ENCODE data around the gene EPB41L4B.
"Not testable (repeated sequence)": the region's sequence is repeated elsewhere in the genome, so short reads cannot be mapped to it uniquely, and the experiment has no call there.

Gene EPB41L4B

DNA sequence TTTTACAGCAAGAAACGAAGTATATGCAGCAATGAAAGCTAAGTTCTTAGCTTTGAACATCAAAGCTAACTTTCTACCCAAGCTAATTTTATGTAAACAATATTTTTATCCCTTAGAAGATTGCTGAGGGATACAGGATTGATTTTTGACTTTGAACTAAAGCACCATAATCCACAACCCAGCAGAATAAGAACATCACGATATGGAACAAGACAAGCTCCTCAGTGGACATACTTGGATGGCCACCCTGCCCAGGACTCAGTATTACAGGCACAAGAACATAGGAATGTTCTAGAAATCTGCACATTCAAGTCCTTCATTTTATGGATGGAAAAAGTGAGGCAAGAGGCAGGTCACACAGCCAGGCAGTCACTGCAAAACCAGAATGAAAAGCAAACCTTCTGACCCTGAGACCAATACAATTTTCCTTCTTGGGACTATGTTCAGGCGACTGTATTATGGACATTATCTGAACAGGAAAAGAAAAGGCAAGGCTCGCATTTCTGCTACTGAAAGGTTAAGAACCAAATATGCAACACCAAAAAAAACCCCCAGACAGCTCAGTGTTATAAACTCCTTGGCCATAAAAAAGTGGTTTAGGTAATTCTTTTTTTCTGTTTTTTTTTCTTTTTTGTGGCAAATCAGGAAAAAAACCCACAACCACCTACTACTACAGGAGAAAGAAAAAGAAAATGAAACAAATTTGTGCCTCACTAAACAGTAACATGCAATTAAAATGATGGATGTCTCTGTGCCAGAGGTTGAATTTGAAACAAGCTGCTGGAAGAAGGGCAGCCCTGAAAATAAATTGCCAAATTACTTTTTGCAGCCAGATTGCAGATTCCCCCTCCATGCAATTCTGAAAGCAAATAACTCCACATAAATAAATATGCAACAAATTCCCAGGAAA is 25.4 kb downstream of the EPB41L4B start:
- no peak for DNase-seq

DNA sequence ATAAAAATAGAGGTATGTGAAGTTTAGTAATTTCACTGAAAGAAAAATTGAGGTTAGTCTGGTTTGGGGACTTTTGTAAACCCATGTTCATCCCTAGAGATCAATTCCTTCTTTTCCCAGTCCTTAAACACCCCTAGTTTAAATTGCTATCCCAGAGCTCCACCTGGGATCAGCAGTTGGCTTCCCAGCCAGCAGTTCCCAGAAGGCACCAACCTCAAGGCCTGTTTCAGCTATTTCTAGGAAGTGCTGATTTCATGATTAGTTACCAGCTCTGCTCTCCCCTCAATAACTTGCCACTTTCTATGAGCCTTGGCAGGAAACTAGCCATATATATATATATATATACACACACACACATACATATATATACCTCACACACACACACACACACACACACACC is 30.5 kb downstream of the EPB41L4B start:
- no peak for DNase-seq

DNA sequence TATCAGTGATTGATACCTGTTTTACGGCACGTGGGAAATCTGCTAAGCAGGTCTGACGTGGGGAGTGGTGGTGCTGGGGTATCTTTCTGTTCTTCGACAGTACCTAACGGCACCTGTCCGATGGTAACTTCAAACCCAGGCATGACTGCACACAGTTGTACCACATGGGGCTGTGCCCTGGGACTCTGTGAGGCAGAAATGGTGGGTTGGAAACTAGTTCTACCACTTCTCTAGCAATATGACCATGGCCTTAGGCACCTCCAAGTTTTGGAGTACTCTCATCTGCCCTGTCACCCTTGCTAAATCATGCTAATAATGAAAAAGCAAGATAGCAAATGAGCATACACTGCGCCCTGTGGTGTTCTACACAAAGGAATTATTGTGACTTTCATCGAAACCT is 30.9 kb downstream of the EPB41L4B start:
- no peak for DNase-seq

DNA sequence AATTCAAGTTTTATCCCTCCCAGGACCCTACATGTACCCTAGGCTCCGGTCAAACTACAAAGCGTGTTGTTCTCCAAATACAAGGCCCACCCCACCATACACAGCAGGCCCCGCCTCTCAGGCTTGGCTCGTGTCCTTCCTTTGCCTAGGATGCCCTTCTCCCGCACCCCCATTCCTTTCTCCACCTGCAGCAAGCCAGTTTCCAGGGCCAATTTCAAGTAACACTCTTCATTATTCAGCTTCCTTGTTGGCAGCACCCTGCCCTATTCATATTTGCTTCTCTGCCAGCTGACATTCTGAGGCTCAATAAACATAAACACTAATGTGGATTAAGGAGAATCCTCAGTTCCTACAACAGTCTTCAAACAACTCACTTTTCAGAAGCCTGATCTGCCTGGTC is 31.7 kb downstream of the EPB41L4B start:
- DNase-seq: no peak

DNA sequence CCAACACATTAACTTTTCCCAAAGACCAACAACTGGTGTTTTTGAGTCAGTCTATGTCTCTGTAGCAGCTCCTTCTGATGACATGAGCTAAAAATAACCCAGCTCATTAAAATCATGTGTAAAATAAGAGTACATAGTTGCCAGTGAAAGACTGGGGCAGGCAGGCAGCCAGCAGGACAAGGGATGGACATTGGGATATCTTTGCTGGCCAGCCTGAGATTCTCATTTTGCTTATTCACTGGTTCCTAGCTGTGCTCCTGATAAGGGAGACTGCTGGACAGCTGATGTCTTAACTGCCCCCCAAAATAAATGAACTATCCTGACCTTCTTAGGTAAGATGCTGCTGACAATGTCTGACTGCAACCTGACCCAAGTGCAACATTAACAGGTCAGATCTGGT is 33.9 kb downstream of the EPB41L4B start:
- no peak for DNase-seq

DNA sequence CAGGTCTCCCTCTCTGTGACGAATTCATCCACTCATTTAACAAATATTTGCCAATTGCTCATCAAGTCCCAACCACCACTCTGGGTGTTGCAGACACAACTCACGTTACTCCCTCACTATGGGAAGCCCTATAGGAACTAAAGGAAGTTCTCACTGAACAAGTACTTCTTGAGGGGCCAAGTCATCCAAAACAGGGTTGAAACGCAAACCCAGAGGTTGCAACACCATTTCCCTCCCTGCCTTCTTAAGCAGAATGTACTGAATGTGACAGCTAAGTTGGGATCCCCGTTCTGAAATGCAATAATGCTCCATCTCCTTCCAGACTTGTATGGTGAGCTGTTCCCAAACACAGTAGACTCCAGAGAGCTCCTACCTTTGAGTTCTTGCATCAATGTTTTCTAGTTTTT is 34.3 kb downstream of the EPB41L4B start:
- DNase-seq: no peak

DNA sequence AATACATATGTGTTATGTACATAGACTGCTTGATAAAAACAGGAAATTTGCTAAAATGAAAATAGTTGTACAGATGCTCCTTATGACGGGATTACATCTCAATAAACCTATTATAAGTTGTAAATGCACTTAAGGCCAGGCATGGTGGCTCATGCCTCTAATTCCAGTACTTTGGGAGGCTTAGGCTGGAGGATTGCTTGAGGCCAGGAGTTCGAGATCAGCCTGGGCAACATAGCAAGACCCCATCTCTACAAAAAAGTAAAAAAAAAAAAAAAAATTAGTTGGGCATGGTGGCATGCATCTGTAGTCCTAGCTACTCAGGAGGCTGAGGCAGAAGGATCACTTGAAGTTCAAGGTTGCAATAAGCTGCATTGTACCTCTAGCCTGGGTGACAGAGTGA is 37.2 kb downstream of the EPB41L4B start:
- DNase-seq: not testable (repeated sequence)

DNA sequence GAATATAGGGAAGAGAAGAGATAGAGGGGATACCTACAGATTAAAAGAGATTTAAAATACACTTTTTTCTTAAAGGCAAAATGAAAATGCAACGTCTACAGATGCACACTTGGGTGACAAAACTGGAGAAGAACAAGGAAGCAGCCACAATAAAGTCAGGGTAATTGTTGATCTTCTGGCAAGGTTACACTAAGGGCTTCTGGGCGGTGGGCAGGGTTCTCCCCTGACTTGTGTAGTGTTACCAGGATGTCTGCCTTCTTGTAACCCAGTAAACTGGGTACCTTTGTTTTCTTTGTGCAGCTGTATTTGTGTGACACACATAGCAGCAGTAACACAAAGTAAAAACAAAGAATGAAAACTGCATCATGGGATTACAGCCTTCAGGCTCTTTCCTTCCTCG is 37.8 kb downstream of the EPB41L4B start:
- DNase-seq: no peak

DNA sequence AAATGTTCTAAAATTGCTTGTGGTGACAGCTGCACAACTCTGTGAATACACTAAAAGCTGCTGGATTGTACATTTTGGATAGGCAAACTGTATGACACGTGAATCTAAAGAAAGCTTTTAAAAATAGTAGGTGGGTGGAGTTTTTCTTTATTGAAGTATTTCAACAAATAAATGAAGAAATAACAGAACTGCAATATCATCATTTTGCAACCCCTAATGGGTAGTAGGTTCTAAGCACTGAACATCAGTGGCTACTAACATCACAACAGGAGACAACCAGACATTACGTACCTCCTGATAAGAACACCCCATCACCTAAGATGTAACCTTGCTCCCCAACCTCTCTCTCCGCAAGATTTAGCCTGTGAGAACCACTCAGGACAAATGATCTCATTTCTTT is 38.6 kb downstream of the EPB41L4B start:
- DNase-seq: no peak

DNA sequence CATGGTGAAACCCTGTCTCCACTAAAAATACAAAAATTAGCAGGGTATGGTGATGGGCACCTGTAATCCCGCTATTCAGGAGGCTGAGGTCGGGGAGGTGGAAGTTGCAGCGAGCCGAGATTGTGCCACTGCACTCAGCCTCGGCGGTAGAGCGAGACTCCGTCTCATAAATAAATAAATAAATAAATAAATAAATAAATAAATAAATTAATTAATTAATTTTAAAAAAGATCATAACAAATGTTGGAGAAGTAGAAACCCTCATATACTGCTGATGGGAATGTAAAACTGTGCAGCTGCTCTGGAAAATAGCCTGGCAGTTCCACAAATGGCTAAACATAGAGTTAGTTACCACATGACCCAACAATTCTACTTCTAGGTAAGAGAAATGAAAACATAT is 39.3 kb downstream of the EPB41L4B start:
- DNase-seq: no peak

DNA sequence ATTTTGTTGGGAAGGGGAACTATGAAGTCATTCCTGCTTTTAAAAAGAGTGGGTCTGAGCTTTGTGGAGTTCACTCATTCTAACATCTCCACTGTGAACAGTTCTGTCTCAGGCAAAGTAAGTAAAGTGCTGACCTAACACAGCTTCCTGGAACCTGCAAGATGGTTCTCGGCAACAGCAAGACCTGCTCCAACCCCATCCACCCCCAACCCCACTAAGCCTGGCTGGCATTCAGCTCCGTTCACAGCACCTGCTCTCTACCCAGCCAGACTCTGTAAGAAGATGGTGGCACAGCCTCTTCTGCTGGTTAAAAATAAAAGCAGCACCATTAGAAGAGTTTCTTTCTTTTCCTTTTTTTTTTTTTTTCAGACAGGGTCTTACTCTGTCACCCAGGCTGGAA is 42.0 kb downstream of the EPB41L4B start:
- DNase-seq: no peak

DNA sequence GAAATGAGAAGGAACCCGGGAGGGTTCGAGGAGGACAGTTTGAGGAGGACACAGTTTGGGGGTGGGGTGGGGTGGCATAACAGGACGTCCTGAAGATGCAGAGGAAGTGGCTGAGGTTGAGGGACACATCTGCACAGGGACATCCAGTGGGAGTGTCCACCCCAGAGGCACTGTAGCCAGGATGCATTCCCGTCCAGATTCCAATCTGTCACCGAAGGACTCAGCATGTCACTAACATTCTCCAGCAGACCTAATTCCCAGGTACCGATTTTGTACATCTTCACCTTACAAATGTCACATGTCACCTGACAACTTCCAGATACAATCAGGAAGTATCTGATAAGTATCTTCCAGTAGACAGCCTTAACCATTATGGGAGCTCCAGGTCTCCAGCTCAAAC is 42.6 kb downstream of the EPB41L4B start:
- DNase-seq: no peak

DNA sequence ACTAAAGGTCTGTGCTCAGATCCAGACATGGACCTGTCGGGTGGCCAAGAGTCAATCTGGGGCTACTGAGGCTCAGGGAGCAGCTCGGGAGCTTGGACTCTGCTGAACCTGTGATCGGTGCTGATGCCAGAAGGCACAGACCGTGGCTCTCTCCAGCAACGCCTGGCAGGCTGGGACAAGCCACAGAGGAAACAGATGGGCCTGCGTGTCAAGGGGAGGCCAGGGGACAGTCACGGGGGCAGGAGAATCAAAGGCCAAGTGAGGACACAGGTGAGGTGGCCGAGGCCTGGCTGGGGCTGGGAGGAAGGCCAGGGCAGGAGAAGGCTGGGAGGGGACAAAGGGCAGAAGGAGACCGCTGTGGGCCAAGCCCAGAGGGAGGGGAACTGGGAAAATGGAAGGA is 43.4 kb downstream of the EPB41L4B start:
- no peak for DNase-seq

DNA sequence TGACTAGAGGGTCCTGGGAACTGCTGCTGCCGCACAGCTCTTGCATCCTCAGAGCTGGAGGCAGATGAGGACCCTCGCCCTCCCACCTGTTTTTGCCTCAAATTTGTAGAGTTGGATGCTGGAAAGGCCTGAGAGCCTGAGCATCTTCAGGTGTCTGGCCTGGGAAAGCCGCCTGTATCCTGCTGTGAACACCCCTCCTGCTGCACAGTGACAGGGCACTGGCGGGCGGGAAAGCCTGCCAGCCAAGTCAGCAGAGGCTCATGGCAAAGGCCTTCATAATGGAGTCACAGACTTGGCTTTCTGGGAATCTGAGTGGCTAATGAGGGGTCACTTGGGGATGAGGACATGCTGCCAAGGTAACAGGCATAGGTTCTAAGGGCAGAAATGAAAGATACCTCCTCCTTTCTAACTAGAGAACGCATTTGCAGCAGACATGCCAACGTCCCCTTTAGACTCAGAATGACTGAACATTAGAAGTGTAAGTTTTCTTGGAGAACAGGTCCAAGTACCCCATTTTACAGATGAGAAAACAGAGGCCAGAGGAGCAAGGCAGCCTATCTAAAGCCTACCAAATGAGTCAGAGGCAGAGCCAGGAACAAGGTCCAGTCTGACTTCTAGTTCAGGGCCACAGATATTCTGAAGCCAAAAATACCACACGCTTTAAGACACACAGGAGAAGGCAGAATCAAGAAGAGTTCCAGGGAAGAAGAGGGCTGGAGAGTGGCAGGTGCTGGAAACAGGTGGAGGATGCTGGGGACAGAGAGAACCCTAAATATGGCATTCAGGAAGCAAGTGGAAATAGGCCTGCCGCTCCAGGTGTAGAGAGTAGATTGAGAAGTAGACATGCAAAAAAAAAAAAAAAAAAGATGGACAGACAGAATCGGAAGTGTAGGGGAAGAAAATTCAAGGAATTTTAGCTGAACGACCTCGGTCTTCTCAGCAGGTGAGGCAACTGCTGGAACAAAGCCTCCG is 44.1 kb downstream of the EPB41L4B start:
- no peak for DNase-seq

DNA sequence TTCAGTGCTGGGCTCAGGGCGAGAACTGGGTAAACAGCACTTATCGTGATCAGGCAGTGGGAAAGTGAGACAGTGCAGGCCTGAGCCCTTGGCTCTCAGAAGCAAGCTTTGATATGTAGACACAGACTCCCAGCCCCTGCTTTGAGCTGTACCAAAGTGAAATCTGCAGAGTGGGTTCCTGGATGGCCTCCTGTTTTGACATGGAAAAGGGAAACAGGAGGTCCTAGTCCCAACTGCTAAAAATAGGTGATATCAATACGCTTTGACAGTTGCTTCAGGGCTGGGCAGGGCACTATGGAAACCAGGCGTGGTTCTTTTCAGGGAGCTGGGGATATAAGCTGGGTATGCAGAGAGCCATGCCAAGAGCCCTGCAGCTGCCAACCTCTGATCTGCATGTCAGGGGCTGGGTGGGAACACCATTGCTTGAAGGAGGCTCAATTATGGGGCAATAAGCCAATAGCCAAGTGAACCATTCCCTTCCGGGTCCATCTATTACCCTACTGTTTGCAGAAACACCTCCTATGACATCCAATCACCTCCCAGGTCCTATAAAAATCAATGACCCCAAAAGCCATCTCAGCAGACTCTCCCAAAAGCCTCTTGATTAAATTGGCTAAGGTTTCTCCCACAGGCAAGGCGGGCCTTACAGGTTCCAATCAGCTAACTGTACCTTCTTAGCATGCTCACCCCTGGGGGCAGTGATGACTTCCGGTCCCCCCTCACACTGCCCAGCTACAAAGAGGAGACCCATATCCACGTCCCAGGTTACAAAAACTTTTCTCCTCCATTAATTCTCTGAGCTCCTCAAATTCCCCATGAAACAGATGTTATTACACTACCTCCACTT is 45.8 kb downstream of the EPB41L4B start:
- DNase-seq: no peak

DNA sequence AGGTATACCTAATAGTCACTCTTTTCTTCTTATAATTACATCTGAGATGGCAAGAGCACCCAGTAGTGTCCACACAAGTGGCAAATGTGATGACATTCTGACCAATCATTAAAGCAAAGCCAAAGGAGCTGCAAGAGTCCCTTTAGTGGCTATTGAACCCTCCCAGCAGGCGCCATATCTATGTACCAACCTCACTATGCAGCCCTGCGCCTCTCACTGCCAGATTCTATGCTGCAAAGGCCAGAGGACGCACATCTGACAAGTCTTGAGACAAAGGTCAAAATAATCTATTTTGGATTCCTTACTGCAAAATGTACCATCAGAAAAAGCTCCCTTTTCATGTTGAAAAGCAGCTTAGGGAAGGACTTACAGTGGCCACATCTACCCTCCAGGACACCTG is 47.0 kb downstream of the EPB41L4B start:
- no peak for DNase-seq

DNA sequence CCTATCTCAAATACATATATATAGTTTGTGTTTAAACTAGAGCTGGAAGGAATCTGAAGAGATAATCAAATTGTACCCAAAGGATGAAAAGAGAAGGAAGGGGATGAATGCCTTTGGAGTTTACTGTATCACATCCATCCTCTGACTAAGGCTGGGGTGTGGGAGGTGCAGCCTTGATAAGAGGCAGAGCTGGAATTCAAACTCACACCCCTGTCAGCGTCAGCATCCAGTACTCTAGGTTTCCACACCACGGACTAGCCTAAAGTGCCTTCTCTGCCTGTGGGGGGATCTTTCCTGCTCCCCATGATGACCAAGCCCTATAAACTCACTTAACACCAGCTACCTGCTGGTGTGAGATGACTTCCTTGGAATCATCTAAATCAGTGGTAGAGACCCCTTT is 48.1 kb downstream of the EPB41L4B start:
- no peak for DNase-seq

DNA sequence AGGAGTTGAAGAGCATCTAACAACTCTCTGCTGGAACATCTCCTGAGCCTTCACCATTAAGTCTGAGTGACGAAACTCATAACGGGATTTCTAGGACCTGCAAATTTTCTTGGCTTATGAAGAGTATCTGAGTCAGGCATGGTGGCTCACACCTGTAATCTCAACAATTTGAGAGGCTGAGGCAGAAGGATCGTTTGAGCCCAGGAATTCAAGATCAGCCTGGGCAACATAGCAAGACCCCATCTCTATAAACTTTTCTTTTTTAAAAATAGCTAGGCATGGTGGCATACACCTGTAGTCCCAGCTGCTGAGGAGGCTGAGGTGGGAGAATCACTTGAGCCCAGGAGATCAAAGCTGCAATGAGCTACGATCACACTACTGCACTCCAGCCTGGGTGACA is 48.8 kb downstream of the EPB41L4B start:
- no peak for DNase-seq

DNA sequence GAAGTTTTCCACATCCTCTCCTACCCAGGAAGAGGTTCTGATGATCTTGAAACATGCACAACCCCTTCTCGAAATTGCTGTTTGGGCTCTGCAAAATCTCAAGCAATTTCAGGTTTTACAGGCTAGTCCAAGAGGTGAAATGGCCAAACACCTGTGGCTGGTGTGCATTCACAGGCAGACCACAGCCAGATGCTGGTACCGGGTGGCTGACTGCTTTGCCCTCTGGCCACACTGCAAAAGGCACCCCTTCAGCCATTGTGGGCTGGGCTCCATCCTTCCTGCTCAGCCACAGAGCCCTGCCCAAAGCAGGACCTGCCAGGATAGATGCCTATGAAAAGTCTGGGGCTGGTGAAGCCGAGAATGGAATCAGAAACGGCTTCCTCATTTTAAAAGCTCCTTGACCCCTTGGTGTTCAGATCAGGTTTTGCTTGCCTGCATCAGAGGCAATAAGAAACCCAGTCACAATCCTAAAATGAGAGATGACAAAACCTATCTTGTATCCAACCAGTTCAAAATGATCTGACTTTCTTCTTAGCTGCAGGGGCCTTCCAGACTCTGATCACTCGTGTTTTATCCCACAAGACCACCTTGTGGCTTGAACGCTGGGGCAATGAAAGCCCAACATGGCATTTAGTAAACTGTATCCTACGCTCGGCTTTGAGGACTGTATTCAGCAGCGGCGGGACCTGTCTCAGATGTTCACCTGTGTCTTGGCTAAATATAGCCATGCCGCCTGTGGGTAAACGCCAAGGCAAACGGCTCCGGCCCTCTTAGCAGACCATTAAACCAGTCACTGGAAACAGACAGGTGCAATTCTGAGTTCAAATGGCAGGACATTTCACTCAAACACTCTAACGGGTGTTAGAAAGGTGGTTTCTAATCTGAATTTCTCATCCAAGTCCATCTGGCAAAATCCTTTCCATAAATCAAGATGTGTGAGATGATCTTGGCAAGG is 49.6 kb downstream of the EPB41L4B start:
- no peak for DNase-seq

DNA sequence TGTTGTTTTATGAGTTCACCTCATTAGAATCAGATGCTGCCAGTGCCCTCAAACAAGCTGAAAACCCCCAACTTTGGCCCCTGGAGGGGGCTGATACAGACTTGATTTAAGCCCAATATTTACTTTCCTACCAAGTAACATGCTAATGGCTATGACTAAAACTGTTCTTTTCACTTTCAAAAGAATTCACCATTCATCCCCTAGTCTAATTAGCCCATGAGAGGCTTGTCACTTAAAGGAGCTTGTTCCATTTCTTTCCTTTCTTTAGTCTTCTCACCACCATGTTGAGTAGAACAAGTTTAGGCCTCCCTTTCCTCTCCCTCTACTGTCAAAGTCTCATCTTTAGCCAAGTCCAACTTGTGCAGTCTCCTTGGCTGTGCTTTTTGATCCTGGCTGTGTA is 50.4 kb downstream of the EPB41L4B start:
- DNase-seq: no peak

DNA sequence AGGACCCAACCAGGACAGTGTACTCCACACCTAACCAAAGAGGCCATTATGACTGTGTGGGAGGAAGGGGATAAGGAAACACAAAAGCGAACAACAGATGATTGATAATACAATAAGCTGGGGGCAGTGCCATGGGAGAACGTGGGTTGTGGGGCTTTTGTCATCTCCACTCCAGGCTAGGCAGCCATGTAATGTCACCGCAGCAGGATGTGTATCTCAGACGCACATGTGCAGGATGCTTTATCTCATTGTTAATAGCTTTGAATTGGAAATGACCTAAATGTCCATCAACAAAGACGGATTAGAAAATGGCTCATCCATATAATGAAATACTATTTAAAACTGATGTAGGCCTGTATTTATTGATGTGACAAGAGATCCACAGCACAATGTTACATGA is 51.0 kb downstream of the EPB41L4B start:
- no peak for DNase-seq

DNA sequence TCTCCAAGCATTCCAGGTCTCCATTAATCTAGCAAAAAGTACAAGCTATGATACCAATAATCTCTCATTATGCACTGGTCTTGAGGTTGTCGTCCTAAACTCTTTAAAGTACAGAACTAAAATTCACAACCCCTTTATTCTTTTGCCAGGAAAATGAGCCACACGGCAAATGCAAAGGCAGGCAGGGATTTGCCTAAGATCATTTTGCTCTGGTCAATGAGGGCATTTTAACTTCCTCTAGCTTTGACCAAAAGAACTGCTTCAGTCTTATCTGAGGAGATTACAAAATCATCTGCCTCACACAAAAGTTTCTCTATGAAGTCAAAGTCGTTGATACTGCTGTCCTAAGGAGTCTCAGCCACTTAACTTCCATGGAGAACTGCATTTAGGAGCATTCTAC is 51.8 kb downstream of the EPB41L4B start:
- DNase-seq: no peak

Measured in activated naive CD4-positive, alpha-beta T cell treated with anti-CD3 and anti-CD28 coated beads, Interleukin-2, amount 50 U/mL, for 16 hours (primary cell).